Calu3 (cell line): Measurements from ENCODE around the gene HDX. TPM values are rescaled to one million over a fixed set of nuclear protein-coding genes. Genes with fewer than 3 reads are reported as not detected.
"Not testable (repeated sequence)": the region's sequence is repeated elsewhere in the genome, so short reads cannot be mapped to it uniquely, and the experiment has no call there.

Experiments used
- BruUV-seq: library from RNA; stranded (reverse); fragments of 400-500 nt; replicated peaks from 2 replicates; lab custom pipeline; 2021; lab: Mats Ljungman, UMichigan
- CTCF ChIA-PET: fragments of 300-600 bp; sonication (Branson Sonifier 250); formaldehyde crosslinking; loops from one replicate; lab custom pipeline; 2022; ENCODE audit warnings: antibody characterized with exemption; lab: Charles Lee
- DNase-seq: peaks from one replicate; pipeline ENCODE4 v3.0.0; 2022
- H3K27ac Mint-ChIP-seq: one replicate; pipeline ENCODE4 v1.8.0; 2022; ENCODE audit warnings: mixed read lengths; ENCODE audit not compliant: unreplicated experiment
- H3K27me3 Mint-ChIP-seq: one replicate; pipeline ENCODE4 v1.8.0; 2022; ENCODE audit warnings: mixed read lengths; ENCODE audit not compliant: unreplicated experiment
- H3K36me3 Mint-ChIP-seq: one replicate; pipeline ENCODE4 v1.8.0; 2022; ENCODE audit warnings: mild to moderate bottlenecking, moderate library complexity, mixed read lengths; ENCODE audit not compliant: insufficient read depth, unreplicated experiment
- H3K4me1 Mint-ChIP-seq: one replicate; pipeline ENCODE4 v1.8.0; 2022; ENCODE audit warnings: mild to moderate bottlenecking, low read depth, mixed read lengths; ENCODE audit not compliant: unreplicated experiment
- H3K4me3 Mint-ChIP-seq: one replicate; pipeline ENCODE4 v1.8.0; 2022; ENCODE audit warnings: mild to moderate bottlenecking, low read depth, moderate library complexity, mixed read lengths; ENCODE audit not compliant: unreplicated experiment
- H3K9me3 Mint-ChIP-seq: one replicate; pipeline ENCODE4 v1.8.0; 2022; ENCODE audit warnings: low read depth, mixed read lengths; ENCODE audit not compliant: unreplicated experiment
- CTCF ChIP-seq: fragments of 200-600 bp; IDR thresholded peaks from one replicate; pipeline ENCODE4 v1.8.0; 2022; ENCODE audit warnings: antibody characterized with exemption; ENCODE audit not compliant: unreplicated experiment
- intact Hi-C: fragments of 100-400 bp; cut with micrococcal nuclease; formaldehyde crosslinking; loops from one replicate; pipeline ENCODE4 v1.10.0; 2022; ENCODE audit not compliant: unreplicated experiment
- total RNA-seq: library from RNA; stranded (reverse); gene quantifications from 2 replicates; pipeline ENCODE4 v1.2.3, GENCODE V29; 2022

Gene HDX
- total RNA-seq, 1 experiment from 2014 or later = 8.3 TPM

GRCh38 chrX:84320614-84321013, 181.6 kb downstream of the HDX start:
- no peak overlapping the region for H3K4me3 Mint-ChIP-seq
- intact Hi-C loops = loop anchor here (10.0 kb wide), 1 partner anchor 276 kb away; no protein-coding TSS in a partner anchor
- TF ChIP-seq CTCF = no peak
- peaks cover 4% of the 10 kb centered on the region for H3K9me3 Mint-ChIP-seq
- no peak overlapping the region for H3K27ac Mint-ChIP-seq
- CTCF ChIA-PET = no interaction called here
- no peaks in the 10 kb centered on the region for H3K4me1 Mint-ChIP-seq
- no peak for DNase-seq
- no peaks in the 10 kb centered on the region for H3K27me3 Mint-ChIP-seq
- no TSS peak for BruUV-seq
- no peaks in the 10 kb centered on the region for H3K36me3 Mint-ChIP-seq

- Mint-ChIP-seq H3K4me3 (no peak overlapping the region), H3K27ac (no peak overlapping the region), H3K27me3 (no peaks in the 10 kb centered on the region), H3K9me3 (peaks cover 4% of the 10 kb centered on the region), H3K4me1 (no peaks in the 10 kb centered on the region), H3K36me3 (no peaks in the 10 kb centered on the region)
- intact Hi-C loops = loop anchor here (10.0 kb wide), 1 partner anchor 275 kb away; no protein-coding TSS in a partner anchor
- no peak for TF ChIP-seq CTCF
- no peak for DNase-seq
- no TSS peak for BruUV-seq
- CTCF ChIA-PET = no interaction called here
These were observed 182.2 kb downstream of the HDX start for GRCh38 chrX:84320023-84320422.

GRCh38 chrX:84318661-84319060, 183.6 kb downstream of the HDX start:
- no peak for TF ChIP-seq CTCF
- CTCF ChIA-PET = no interaction called here

GRCh38 chrX:84315946-84316345, 186.3 kb downstream of the HDX start:
- CTCF ChIA-PET, intact Hi-C loops, H3K36me3 Mint-ChIP-seq, H3K4me1 Mint-ChIP-seq, DNase-seq, H3K4me3 Mint-ChIP-seq, H3K27me3 Mint-ChIP-seq, BruUV-seq, H3K27ac Mint-ChIP-seq: not testable (repeated sequence)
- H3K9me3 Mint-ChIP-seq = peaks cover 12% of the 10 kb centered on the region

More at GRCh38 chrX:84318661-84319060, 183.6 kb downstream of the HDX start:
- Mint-ChIP-seq H3K27ac (no peak overlapping the region), H3K27me3 (no peaks in the 10 kb centered on the region), H3K36me3 (no peaks in the 10 kb centered on the region), H3K4me1 (no peaks in the 10 kb centered on the region), H3K9me3 (peaks cover 9% of the 10 kb centered on the region), H3K4me3 (no peak overlapping the region)
- intact Hi-C loops = no loop called here
- BruUV-seq = no TSS peak
- DNase-seq = no peak
